Liver (tissue), 3 donors: Measurements from ENCODE around the gene ZGPAT.

Source experiments
- JUND ChIP-seq, 2 donors: IDR thresholded peaks; 2 replicates each; pipeline ENCODE4 v1.6.1; 2016; ENCODE audit warnings: antibody characterized with exemption in 2 of 2
- REST ChIP-seq: IDR thresholded peaks from 2 replicates; pipeline ENCODE4 v1.6.1; 2016; ENCODE audit warnings: antibody characterized with exemption, mild to moderate bottlenecking
- SP1 ChIP-seq: IDR thresholded peaks from 2 replicates; pipeline ENCODE4 v1.6.1; 2018; ENCODE audit warnings: antibody characterized with exemption, mild to moderate bottlenecking
- TAF1 ChIP-seq: conservative IDR thresholded peaks from 2 replicates; pipeline ENCODE4 v1.6.1; 2016; ENCODE audit warnings: antibody characterized with exemption, mild to moderate bottlenecking
- TF ChIP-seq, protein P1 (sequence below): fragments of 150-350 bp; IDR thresholded peaks from 2 replicates; pipeline ENCODE4 v1.5.1; 2017; ENCODE audit warnings: improper control_type of control experiment, low read depth, low read length; ENCODE audit not compliant: missing input control
- TF ChIP-seq, protein P2 (sequence below): IDR thresholded peaks from 2 replicates; pipeline ENCODE4 v1.6.1; 2016; ENCODE audit warnings: antibody characterized with exemption
- TF ChIP-seq, protein P3 (sequence below): IDR thresholded peaks from 2 replicates; pipeline ENCODE4 v1.6.1; 2016; ENCODE audit warnings: antibody characterized with exemption
- TF ChIP-seq, protein P4 (sequence below): IDR thresholded peaks from 2 replicates; pipeline ENCODE4 v1.6.1; 2016; ENCODE audit warnings: antibody characterized with exemption
- donor health status: healthy.
- donor health status: healthy.

GRCh38 chr20:63668351-63668750 is 39.5 kb upstream of the ZGPAT start:
- TF ChIP-seq JUND (IDR thresholded peaks at IDR 0.05) (no peak), REST (no peak), SP1 (no peak), TAF1 (no peak)
- TF ChIP-seq, protein P1, sequence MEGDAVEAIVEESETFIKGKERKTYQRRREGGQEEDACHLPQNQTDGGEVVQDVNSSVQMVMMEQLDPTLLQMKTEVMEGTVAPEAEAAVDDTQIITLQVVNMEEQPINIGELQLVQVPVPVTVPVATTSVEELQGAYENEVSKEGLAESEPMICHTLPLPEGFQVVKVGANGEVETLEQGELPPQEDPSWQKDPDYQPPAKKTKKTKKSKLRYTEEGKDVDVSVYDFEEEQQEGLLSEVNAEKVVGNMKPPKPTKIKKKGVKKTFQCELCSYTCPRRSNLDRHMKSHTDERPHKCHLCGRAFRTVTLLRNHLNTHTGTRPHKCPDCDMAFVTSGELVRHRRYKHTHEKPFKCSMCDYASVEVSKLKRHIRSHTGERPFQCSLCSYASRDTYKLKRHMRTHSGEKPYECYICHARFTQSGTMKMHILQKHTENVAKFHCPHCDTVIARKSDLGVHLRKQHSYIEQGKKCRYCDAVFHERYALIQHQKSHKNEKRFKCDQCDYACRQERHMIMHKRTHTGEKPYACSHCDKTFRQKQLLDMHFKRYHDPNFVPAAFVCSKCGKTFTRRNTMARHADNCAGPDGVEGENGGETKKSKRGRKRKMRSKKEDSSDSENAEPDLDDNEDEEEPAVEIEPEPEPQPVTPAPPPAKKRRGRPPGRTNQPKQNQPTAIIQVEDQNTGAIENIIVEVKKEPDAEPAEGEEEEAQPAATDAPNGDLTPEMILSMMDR = no peak
- TF ChIP-seq, protein P2, sequence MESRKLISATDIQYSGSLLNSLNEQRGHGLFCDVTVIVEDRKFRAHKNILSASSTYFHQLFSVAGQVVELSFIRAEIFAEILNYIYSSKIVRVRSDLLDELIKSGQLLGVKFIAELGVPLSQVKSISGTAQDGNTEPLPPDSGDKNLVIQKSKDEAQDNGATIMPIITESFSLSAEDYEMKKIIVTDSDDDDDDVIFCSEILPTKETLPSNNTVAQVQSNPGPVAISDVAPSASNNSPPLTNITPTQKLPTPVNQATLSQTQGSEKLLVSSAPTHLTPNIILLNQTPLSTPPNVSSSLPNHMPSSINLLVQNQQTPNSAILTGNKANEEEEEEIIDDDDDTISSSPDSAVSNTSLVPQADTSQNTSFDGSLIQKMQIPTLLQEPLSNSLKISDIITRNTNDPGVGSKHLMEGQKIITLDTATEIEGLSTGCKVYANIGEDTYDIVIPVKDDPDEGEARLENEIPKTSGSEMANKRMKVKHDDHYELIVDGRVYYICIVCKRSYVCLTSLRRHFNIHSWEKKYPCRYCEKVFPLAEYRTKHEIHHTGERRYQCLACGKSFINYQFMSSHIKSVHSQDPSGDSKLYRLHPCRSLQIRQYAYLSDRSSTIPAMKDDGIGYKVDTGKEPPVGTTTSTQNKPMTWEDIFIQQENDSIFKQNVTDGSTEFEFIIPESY = no peak
- TF ChIP-seq, protein P3, sequence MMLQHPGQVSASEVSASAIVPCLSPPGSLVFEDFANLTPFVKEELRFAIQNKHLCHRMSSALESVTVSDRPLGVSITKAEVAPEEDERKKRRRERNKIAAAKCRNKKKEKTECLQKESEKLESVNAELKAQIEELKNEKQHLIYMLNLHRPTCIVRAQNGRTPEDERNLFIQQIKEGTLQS = no peak
- TF ChIP-seq, protein P4, sequence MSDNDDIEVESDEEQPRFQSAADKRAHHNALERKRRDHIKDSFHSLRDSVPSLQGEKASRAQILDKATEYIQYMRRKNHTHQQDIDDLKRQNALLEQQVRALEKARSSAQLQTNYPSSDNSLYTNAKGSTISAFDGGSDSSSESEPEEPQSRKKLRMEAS = no peak
